SHP77 treated with DMSO at 0.1 percent for 48 hours (cell line): ENCODE measurements around the gene EFHC1.
A peak's percentile ranks its signal among the peaks of the same experiment; 100 is the strongest.
"Not testable (repeated sequence)": the region's sequence is repeated elsewhere in the genome, so short reads cannot be mapped to it uniquely, and the experiment has no call there.

Experiments used
- DNase-seq: peaks from one replicate; lab custom pipeline; 2025; lab: John Stamatoyannopoulos, UW

The EFHC1 gene

DNA sequence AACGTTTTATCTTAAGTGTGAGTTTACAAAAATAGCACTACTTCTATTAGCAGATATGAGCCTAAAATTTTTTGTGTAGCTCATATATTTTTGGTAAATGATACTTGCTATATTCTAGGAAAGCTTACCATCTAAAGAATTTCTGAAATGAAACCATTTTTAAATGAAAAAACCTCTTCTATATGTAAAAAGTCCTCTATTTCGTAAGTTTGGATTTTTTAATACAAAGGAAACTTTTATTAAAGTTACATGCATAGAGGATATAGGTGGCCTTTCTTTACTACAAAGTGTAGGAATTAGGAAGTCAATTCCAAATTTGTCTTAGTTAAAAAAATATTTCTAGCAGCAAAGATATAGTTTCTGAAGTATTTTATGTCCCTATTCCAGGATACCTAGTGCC, 18.8 kb downstream of the EFHC1 start:
- DNase-seq, result no peak

DNA sequence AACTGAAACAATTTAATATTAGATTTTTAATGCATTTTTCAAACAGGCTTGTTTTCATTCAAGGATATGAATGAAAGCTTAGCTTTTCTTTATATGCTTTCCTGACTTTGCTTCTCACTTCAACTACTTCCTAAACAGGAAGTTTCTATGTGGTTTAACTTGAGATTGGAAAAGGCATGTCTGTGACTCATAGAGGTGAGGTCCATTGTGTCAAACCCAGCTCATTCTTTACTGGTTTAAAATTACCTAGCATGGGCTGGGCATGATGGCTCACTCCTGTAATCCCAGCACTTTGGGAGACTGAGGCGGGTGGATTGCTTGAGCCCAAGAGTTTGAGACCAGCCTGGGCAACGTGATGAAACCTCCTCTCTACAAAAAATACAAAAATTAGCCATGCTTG, 34.4 kb downstream of the EFHC1 start:
- no peak for DNase-seq

DNA sequence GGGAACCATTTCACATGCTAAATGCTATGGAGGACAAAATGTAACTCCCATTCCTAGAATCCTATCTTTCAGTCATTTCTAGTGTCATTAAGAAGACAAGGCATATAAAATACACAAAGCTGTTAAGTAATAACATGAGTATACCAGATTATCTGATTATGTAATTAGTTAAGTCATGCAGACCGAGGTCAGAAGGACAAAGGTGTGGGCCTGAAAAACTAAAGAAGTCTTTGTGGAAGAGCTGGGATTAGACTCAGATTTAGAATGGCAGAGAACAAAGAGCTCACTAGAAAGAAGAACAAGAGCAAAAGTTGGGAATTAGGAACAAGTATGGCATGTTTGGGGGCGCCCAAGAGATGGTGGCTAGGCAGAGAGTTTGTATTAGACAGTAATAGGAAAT, 37.0 kb downstream of the EFHC1 start:
- no peak for DNase-seq

DNA sequence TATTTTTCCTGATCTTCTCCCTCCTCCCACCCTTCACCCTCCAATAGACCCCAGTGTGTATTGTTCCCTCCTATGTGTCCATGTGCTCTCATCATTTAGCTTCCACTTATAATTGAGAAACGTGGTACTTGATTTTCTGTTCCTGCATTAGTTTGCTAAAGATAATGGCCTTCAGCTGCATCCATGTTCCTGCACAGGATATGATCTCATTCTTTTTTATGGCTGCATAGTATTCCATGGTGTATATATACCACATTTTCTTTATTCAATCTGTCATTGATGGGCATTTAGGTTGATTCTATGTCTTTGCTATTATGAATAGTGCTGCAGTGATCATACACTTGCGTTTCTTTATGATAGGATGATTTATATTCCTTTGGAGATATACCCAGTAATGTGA, 41.1 kb downstream of the EFHC1 start:
- DNase-seq, result not testable (repeated sequence)

- DNase-seq, result no peak
Observed at GRCh38 chr6:52474173-52474572, 54.0 kb downstream of the EFHC1 start.

DNA sequence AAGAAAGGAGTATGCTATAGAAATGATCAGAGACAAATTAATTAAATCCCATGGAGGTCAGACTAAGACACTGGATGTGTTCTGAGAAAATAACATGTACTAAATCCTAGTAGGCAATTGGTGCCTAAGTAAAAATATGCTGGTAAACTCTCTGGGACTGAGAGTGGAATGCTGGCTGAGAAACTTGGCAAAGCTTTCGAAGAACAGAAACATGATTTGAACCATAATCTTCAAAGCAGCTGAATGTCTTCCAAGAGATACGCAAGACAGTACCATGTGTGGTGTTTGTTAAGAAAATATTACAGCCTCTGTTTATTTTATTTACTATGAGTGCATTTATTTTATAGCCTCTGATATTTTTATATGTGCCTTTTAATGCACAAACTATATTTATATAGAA, 55.2 kb downstream of the EFHC1 start:
- no peak for DNase-seq

GRCh38 chr6:52482903-52483670, 62.9 kb downstream of the EFHC1 start:
- no peak for DNase-seq

GRCh38 chr6:52483671-52484003, 63.5 kb downstream of the EFHC1 start:
- DNase-seq, result no peak

GRCh38 chr6:52489881-52490280, 69.7 kb downstream of the EFHC1 start:
- no peak for DNase-seq

- DNase-seq, result no peak
Observed at GRCh38 chr6:52491203-52492069, 71.3 kb downstream of the EFHC1 start.

GRCh38 chr6:52493669-52494068, 73.5 kb downstream of the EFHC1 start:
- DNase-seq, result no peak

DNA sequence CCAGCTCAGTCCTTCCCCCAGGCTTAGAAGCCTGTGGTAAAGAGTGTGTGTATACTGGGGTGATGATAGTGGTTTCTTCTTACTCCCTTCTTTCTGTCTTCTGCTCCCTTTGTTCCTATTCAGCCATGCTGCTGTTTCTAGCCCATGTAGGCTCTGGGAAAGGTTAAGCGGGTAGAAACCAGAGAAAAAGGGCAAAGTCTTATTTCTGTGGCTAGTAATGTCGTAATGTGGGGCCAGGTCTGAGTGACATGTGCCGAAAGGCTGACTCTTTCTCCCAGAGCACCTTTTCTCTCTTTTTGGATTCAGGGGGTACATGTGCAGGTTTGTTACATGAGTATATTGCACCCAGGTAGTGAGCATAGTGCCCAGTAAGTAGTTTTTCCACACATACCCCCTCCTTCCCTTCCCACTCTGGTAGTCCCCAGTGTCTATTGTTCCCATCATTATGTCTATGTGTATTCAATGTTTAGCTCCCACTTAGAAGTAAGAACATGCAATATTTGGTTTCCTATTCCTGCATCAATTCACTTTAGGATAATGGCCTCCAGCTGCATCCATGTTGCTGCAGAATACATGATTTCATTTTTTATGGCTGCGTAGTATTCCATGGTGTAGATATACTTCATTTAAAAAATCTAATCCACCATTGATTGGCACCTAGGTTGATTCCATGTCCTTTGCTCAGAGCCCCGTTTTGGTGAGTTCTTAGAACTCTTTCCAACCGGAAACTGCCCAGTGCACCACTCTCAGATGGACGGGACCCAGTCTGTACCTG, 74.3 kb downstream of the EFHC1 start:
- no peak for DNase-seq

- no peak for DNase-seq
Observed at GRCh38 chr6:52495922-52496321, 75.8 kb downstream of the EFHC1 start.

DNA sequence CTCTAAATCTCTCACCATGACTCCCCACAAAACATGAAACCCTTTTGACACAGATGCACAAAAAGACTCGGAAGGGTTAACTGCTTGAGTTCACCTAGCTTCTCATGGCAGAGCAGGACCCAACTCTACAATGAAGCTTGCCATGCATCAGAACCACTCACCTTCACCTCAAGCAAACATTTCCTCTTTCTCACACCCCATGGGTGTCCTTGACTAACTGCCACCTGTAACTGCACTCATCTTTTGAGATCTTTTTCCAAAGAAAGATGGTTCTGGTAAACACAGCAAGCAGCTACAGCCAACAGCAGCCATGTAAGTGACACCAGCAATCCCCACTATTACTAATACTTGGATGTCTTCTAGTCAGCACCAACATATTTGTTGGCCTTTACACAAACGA, 76.5 kb downstream of the EFHC1 start:
- DNase-seq, result no peak

- peak; percentile 26 for DNase-seq
Observed at GRCh38 chr6:52497652-52498408, 77.7 kb downstream of the EFHC1 start.

DNA sequence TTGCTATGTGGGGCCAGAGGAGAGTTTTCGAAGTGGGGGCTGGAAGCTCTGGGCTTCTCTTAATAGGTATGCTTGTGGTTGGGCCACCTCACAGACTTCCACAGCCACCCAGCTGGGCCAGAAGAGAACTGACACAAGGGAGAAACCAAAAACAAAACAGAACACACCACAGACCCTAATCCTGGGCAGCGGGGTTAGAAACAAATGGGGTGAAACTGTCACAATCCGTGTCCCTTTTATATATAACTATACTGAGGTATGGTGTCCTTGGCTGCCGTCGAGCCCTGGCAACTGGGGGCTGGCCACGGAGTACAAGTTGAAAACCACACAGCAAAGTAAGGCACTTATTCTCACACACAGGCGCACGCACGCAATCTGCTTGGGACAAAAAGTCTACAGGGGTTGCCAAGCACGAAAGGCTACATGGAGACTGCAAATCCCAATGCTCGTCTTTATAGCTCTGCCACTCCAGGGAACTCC, 78.4 kb downstream of the EFHC1 start:
- no peak for DNase-seq

DNA sequence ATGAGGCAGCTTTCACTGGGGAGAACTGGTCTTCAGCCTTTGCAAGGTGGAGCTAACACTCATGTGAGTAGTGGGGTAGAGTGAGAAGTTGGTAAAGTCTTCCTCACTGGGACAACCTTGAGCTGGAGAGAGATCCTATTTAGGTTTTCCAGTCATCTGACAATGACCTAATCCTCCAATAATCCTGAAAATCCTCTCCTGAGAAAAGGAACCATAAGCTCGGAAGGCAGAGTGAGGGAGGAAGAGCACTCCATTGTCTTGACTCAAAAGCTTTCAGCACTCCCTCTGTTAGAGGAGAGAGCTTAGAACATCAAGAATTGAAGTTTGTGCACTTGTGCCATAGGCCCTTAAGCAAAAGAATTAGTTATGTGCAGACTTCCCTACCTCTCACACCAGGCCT, 78.9 kb downstream of the EFHC1 start:
- DNase-seq, result no peak

DNA sequence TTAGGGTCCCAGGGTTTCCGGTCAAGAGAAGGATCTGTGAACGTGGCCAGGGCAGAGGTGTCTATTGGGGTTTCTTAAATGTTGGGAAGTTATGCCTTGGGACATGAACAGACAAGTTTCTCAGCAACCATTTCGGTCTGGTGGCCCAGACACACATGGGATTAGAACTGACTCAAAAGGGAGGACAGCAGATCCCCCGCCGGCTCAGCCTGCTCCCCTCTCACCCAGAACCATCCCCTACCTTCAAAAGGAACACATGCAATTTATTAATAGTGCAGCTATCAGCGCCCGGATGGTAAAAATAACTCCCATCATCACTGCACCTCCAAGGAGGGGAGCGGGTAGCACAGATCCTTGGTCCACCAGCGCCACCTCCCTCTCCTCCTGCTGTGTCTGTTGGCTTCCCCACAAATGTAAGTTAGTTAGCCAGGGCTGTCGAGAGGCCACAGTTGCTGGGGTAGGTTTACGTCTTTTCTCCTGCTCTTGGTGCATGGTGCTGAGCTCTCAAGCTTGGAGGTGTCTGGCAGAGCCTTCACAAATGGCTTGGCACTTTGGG, 79.6 kb downstream of the EFHC1 start:
- DNase-seq, result no peak

GRCh38 chr6:52500238-52501129, 80.3 kb downstream of the EFHC1 start:
- no peak for DNase-seq

- DNase-seq, result no peak
Observed at GRCh38 chr6:52502306-52503029, 82.3 kb downstream of the EFHC1 start.
